ES-I3 (cell line): ENCODE results near the gene TRIM38.
A peak's percentile ranks its signal among the peaks of the same experiment; 100 is the strongest.

Experiments used
- H3K36me3 ChIP-seq: 2 replicates; pipeline ENCODE4 v1.6.1; 2013; ENCODE audit warnings: mild to moderate bottlenecking, low read length, control low read depth, moderate library complexity; ENCODE audit not compliant: insufficient read depth
- H3K4me1 ChIP-seq: 2 replicates; pipeline ENCODE4 v1.6.1; 2013; ENCODE audit warnings: mild to moderate bottlenecking, control low read depth, low read length; ENCODE audit not compliant: insufficient read depth
- H3K9ac ChIP-seq: 2 replicates; pipeline ENCODE4 v1.6.1; 2013; ENCODE audit warnings: low read depth, mild to moderate bottlenecking, low read length, moderate library complexity
- H3K9me3 ChIP-seq: 2 replicates; pipeline ENCODE4 v1.6.1; 2013; ENCODE audit warnings: mild to moderate bottlenecking, low read length, moderate library complexity; ENCODE audit not compliant: control insufficient read depth, insufficient read depth

The TRIM38 gene

GRCh38 chr6:25951296-25952032 lies 11.1 kb upstream of the TRIM38 start:
- H3K9me3 ChIP-seq: 0 out of 2 replicates have a peak, but pooled peaks cover 2% of the 10 kb centered on the region
- H3K9ac ChIP-seq: no peak overlapping the region
- H3K36me3 ChIP-seq: no peaks in the 10 kb centered on the region
- H3K4me1 ChIP-seq: no peaks in the 10 kb centered on the region

DNA sequence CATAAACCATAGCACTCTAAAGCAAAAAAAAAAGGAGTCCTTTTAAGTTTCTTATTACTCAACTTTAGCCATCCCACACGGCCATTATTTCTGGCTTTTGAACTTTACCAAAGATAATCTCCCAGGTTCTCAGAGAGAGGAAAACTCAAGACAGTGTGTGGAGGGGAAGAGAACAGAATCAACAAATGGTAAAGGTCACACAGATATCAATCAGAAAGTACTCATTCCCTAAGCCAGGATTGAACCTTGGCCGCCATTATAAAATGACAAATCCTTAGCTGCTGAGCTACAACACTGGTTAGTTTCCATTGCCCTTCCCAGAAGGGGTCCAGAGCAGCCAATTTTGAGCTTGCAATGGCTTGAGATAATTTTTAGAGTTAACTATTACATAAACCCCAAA lies 10.1 kb upstream of the TRIM38 start:
- Histone ChIP-seq H3K36me3 (no peaks in the 10 kb centered on the region), H3K9me3 (0 out of 2 replicates have a peak, but pooled peaks cover 2% of the 10 kb centered on the region), H3K9ac (no peak overlapping the region), H3K4me1 (no peaks in the 10 kb centered on the region)

DNA sequence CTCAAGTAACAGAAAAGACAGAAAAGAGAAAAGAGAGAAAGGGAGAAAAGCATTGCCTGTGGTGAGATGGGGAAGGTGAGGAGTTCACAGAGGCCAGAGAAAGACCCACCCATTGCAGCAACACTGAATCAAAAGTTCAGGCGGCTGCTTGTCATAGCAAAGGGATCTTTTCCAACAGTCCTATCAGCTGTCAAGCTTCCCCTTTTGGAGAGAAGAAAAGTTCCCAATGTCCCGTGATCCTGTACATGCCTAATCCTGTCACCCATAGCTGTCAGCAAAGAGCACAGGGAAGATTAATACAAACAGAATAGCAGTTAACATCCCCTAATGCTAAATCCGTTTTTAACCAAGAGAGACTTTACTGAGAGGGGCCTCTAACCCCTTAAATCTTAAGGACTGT lies 8.9 kb upstream of the TRIM38 start:
- no peak overlapping the region for H3K9ac ChIP-seq
- H3K36me3 ChIP-seq: no peaks in the 10 kb centered on the region
- no peaks in the 10 kb centered on the region for H3K4me1 ChIP-seq
- H3K9me3 ChIP-seq: peaks cover 7% of the 10 kb centered on the region; the same call in 1 of the 2 replicates

GRCh38 chr6:25954756-25955155 lies 7.8 kb upstream of the TRIM38 start:
- Histone ChIP-seq H3K4me1 (no peaks in the 10 kb centered on the region), H3K36me3 (no peaks in the 10 kb centered on the region), H3K9ac (no peak overlapping the region), H3K9me3 (peaks cover 13% of the 10 kb centered on the region; the same call in 1 of the 2 replicates)

DNA sequence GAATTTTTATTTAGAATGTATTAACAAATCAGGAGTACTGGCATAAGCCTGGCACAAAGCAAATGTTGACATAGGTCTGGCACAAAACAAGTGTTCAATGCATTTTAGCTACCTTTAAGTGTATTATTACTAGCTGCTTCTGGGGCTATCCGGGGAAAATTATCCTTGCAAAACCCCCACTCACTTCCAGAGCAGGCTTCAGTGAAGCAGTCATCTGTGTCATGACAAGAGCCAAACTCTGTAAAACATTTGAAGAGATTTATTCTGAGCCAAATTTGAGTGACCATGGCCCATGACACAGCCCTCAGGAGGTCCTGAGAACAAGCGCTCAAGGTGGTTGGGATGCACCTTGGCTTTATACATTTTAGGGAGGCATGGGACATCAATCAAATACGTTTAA lies 6.4 kb upstream of the TRIM38 start:
- peaks cover 13% of the 10 kb centered on the region; the same call in 1 of the 2 replicates for H3K9me3 ChIP-seq
- no peaks in the 10 kb centered on the region for H3K4me1 ChIP-seq
- no peaks in the 10 kb centered on the region for H3K36me3 ChIP-seq
- H3K9ac ChIP-seq: no peak overlapping the region

DNA sequence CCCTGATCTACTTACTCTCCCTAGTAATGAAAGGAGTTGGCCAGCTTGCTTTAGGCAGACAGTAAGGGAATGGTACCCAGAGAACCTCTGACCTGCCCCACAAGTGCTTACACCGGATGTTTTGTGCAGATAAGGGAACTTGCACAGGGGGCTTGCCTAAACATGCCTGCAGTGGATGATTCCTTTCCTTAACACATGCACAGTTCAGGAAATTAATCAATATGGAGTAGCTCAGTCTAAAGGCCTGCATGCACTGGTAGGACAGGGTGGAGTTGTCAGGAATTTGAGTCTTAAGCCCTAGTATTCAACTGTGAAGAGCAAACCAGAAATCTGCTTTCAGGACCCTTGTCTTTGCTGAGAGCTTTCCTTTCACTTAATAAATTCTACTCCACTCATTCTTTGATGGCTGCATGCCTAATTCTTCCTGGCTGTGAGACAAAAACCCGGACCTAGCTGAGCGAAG lies 3.9 kb upstream of the TRIM38 start:
- Histone ChIP-seq H3K36me3 (no peaks in the 10 kb centered on the region), H3K9me3 (peaks cover 13% of the 10 kb centered on the region; the same call in 1 of the 2 replicates), H3K4me1 (peaks cover 9% of the 10 kb centered on the region), H3K9ac (no peak overlapping the region)

DNA sequence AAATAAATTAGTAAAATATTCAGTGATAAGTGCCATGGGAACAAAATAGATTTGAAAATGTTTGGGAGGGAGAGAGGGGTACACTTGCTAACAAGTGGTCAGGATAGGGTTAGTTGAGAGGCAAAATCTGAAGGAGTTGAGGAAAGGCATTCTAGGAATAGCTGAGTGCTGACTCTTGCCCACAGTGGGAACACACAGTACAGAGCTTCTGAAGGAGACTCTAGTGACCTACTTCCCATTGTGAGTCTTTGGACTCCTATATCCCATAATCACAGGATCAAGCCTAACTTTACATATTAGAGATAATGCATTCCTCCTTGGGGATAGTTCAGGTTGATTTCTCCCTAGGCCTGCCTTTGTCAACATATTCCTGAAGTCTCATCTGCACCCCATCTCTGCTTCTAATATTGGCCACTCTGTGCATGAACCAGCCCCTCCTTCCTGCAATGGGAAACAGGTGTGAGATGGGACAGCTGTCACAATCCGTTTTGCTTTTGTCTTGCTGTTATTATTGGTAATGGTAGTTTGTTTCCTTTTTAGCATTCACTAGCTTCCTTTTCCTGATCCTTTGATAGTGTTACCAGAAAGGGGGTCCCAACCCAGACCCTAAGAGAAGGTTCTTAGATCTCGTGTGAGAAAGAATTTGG lies 2.6 kb upstream of the TRIM38 start:
- H3K4me1 ChIP-seq: peaks cover 13% of the 10 kb centered on the region
- no peaks in the 10 kb centered on the region for H3K36me3 ChIP-seq
- peaks cover 11% of the 10 kb centered on the region; the same call in 1 of the 2 replicates for H3K9me3 ChIP-seq
- H3K9ac ChIP-seq: no peak overlapping the region

DNA sequence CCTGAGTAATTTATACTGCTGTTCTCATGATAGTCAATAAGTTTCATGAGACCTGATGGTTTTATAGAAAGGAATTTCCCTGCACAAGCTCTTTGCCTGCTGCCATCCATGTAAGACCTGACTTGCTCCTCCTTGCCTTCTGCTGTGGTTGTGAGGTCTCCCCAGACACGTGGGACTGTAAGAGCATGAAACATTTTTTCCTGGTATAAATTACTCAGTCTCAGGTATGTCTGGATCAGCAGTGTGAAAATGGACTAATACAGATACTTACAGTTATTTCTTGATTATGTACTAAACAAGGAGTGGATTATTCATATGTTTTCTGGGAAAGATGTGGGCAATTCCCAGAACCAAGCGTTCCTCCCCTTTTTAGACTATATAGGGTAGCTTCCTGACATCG lies 1.9 kb upstream of the TRIM38 start:
- no peaks in the 10 kb centered on the region for H3K36me3 ChIP-seq
- H3K4me1 ChIP-seq: peaks cover 13% of the 10 kb centered on the region
- peaks cover 11% of the 10 kb centered on the region; the same call in 1 of the 2 replicates for H3K9me3 ChIP-seq
- H3K9ac ChIP-seq: no peak overlapping the region

DNA sequence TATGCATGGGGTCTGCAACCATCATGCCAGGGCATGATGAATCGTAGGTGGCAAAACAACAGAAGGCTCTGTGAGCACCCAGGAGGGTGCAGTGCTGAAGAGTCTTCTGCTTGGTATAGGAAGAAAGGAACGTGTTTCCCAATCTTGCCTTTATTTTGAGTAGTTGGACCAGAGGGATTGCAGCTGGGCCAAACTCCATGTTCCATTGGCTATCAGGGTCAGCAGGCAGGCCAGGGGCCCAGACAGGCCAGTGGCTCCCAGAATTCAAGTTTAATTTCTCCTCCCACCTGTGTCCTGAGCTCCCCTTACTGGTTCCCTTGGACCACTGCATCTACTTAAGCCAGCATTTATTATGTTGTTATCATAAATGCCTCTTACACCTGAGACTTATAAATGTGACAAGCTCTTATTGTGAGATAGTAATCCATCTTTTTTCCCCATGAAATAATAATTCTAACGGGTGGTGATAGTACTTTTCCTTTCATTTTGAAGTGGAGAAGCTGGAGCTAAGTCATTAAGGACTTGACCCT lies 918 bp upstream of the TRIM38 start:
- peaks cover 20% of the 10 kb centered on the region for H3K4me1 ChIP-seq
- peaks cover 11% of the 10 kb centered on the region; the same call in 1 of the 2 replicates for H3K9me3 ChIP-seq
- no peak overlapping the region for H3K9ac ChIP-seq
- H3K36me3 ChIP-seq: no peaks in the 10 kb centered on the region

GRCh38 chr6:25963426-25964123 lies 973 bp downstream of the TRIM38 start:
- peak overlapping the region; percentile 29; the same call in 1 of the 2 replicates for H3K9ac ChIP-seq
- no peaks in the 10 kb centered on the region for H3K36me3 ChIP-seq
- H3K9me3 ChIP-seq: peaks cover 8% of the 10 kb centered on the region; the same call in 1 of the 2 replicates
- H3K4me1 ChIP-seq: peaks cover 22% of the 10 kb centered on the region

GRCh38 chr6:25965058-25965457 lies 2.5 kb downstream of the TRIM38 start:
- H3K4me1 ChIP-seq: peaks cover 22% of the 10 kb centered on the region
- H3K9ac ChIP-seq: no peak overlapping the region
- H3K36me3 ChIP-seq: no peaks in the 10 kb centered on the region

GRCh38 chr6:25966711-25967110 lies 4.1 kb downstream of the TRIM38 start:
- no peak overlapping the region for H3K9ac ChIP-seq
- peaks cover 32% of the 10 kb centered on the region for H3K4me1 ChIP-seq
- no peaks in the 10 kb centered on the region for H3K9me3 ChIP-seq
- no peaks in the 10 kb centered on the region for H3K36me3 ChIP-seq

More at GRCh38 chr6:25965058-25965457, 2.5 kb downstream of the TRIM38 start:
- H3K9me3 ChIP-seq: no peaks in the 10 kb centered on the region

DNA sequence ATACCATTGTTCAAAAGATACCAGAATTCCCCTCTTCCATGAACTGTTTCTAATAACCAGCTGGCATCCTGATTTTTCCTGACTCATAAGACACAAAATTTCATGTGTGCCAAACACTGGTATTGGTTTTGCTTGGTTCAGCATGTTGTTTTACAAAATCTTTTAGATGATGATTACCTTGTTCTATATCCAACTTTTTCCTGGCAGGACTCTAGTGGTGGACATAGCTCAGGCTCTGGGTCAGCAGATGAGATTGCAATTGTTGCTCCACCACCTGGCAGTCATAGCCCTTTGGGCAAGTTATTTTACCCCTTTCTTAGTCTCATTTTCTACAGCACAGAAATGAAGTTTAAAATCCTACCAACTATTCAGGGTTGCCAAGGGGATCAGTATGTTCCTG lies 6.2 kb downstream of the TRIM38 start:
- Histone ChIP-seq H3K9me3 (no peaks in the 10 kb centered on the region), H3K4me1 (peaks cover 22% of the 10 kb centered on the region), H3K9ac (no peak overlapping the region), H3K36me3 (no peaks in the 10 kb centered on the region)

DNA sequence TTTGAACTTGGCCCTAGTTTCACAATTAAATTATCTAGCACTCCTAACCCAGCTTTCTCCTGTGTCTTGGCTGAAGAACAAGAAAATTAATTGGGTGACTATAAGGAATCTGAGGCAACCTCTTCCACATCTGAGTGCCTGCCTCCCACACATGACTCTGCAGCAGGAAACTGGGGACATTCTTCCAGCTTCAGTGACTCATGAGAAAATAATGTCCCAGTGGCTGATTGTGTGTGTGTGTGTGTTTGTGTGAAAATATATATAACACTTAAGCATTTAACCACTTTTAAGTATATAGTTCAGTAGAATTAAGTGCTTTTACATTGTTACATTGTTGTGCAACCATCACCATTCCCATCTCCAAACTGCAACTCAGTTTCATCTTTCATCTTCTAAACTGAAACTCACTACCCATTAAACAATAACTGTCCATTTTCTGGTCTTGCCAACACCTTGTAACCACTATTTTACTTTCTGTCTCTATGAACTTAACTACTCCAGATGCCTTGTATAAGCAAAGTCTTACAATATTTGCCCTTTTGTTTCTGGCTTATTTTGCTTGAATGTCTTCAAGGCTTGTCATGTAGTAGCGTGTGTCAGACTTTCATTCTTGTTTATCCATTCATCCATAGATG lies 8.7 kb downstream of the TRIM38 start:
- H3K4me1 ChIP-seq: peaks cover 15% of the 10 kb centered on the region
- no peaks in the 10 kb centered on the region for H3K36me3 ChIP-seq
- no peaks in the 10 kb centered on the region for H3K9me3 ChIP-seq
- no peak overlapping the region for H3K9ac ChIP-seq
